Lower lobe of right lung (tissue), 2 donors: Measurements from ENCODE around the gene SRGAP3. TPM values are rescaled to one million over a fixed set of nuclear protein-coding genes. Genes with fewer than 3 reads are reported as not detected.

ENCODE experiments used
- ATAC-seq, 2 donors: fragments of 200-7000 bp; cut with Tn5 transposase; one replicate each; pipeline ENCODE4 v1.9.1; 2020 to 2022; ENCODE audit warnings: mild to moderate bottlenecking in 2 of 2, moderate library complexity in 2 of 2
- DNase-seq: peaks from one replicate; pipeline ENCODE4 v3.0.0-alpha.2; 2020
- H3K27ac ChIP-seq: fragments of 200-600 bp; one replicate; pipeline ENCODE4 v1.8.0; 2022
- H3K27me3 ChIP-seq: fragments of 200-600 bp; one replicate; pipeline ENCODE4 v1.8.0; 2022; ENCODE audit warnings: low read depth
- H3K36me3 ChIP-seq: fragments of 200-600 bp; one replicate; pipeline ENCODE4 v1.8.0; 2022; ENCODE audit warnings: mild to moderate bottlenecking
- H3K4me1 ChIP-seq: fragments of 200-600 bp; one replicate; pipeline ENCODE4 v1.8.0; 2022
- H3K4me3 ChIP-seq: fragments of 200-600 bp; one replicate; pipeline ENCODE4 v1.8.0; 2022; ENCODE audit warnings: mild to moderate bottlenecking
- H3K9me3 ChIP-seq: fragments of 200-600 bp; one replicate; pipeline ENCODE4 v1.8.0; 2022
- CTCF ChIP-seq: fragments of 200-600 bp; IDR thresholded peaks from one replicate; pipeline ENCODE4 v1.8.0; 2022; ENCODE audit warnings: antibody characterized with exemption, mild to moderate bottlenecking
- intact Hi-C: fragments of 100-400 bp; cut with DNase I; formaldehyde crosslinking; loops from one replicate; pipeline ENCODE4 v1.11.0; 2022
- total RNA-seq: library from RNA; stranded (reverse); fragmentation: NEBNext Ultra II Directional; extraction: Animal tissue kit (Norgen Biotek cat#: 25700); gene quantifications from one replicate; pipeline ENCODE4 v1.2.1, GENCODE V29; 2021
- donor health status: DM: no; HTN: yes; CAD: no; lungs with severe emphysema.

Gene SRGAP3
- total RNA-seq, 1 donor from 2014 or later, result 7.8 TPM

GRCh38 chr3:8990266-8991215 lies 258.9 kb downstream of the SRGAP3 start:
- no peaks in the 10 kb centered on the region for H3K36me3 ChIP-seq
- no peak overlapping the region for H3K4me3 ChIP-seq
- no peak for TF ChIP-seq CTCF
- ATAC-seq (peak in 1 of 2 donors; percentile 5), DNase-seq (no peak)
- H3K9me3 ChIP-seq, result no peaks in the 10 kb centered on the region
- H3K27ac ChIP-seq, result no peak overlapping the region
- intact Hi-C loops, result no loop called here
- no peaks in the 10 kb centered on the region for H3K4me1 ChIP-seq
- no peaks in the 10 kb centered on the region for H3K27me3 ChIP-seq

GRCh38 chr3:8988791-8989558 lies 260.5 kb downstream of the SRGAP3 start:
- TF ChIP-seq CTCF, result no peak
- H3K9me3 ChIP-seq, result no peaks in the 10 kb centered on the region

GRCh38 chr3:8988384-8988655 lies 261.1 kb downstream of the SRGAP3 start:
- DNase-seq (no peak), ATAC-seq (no peak)
- Histone ChIP-seq H3K36me3 (no peaks in the 10 kb centered on the region), H3K9me3 (no peaks in the 10 kb centered on the region), H3K4me1 (no peaks in the 10 kb centered on the region), H3K27ac (no peak overlapping the region), H3K27me3 (no peaks in the 10 kb centered on the region), H3K4me3 (no peak overlapping the region)
- TF ChIP-seq CTCF, result no peak
- intact Hi-C loops, result no loop called here

More at GRCh38 chr3:8988791-8989558, 260.5 kb downstream of the SRGAP3 start:
- H3K27ac ChIP-seq, result no peak overlapping the region
- no peak overlapping the region for H3K4me3 ChIP-seq
- no peaks in the 10 kb centered on the region for H3K36me3 ChIP-seq
- DNase-seq, result no peak
- H3K27me3 ChIP-seq, result no peaks in the 10 kb centered on the region
- no peak for ATAC-seq
- no peaks in the 10 kb centered on the region for H3K4me1 ChIP-seq
- intact Hi-C loops, result no loop called here

- peak; percentile 72 for TF ChIP-seq CTCF
- H3K27me3 ChIP-seq, result no peaks in the 10 kb centered on the region
- no peaks in the 10 kb centered on the region for H3K9me3 ChIP-seq
- no peaks in the 10 kb centered on the region for H3K4me1 ChIP-seq
- no peak overlapping the region for H3K27ac ChIP-seq
- ATAC-seq (peak; percentile 75 to 77), DNase-seq (peak; percentile 71)
- no peak overlapping the region for H3K4me3 ChIP-seq
- no peaks in the 10 kb centered on the region for H3K36me3 ChIP-seq
- intact Hi-C loops, result no loop called here
Observed at GRCh38 chr3:8987645-8988383, 261.6 kb downstream of the SRGAP3 start.

GRCh38 chr3:8987226-8987625 lies 262.2 kb downstream of the SRGAP3 start:
- ATAC-seq (no peak), DNase-seq (no peak)
- H3K36me3 ChIP-seq, result no peaks in the 10 kb centered on the region
- no peaks in the 10 kb centered on the region for H3K27me3 ChIP-seq
- H3K4me3 ChIP-seq, result no peak overlapping the region
- no peaks in the 10 kb centered on the region for H3K9me3 ChIP-seq
- no peaks in the 10 kb centered on the region for H3K4me1 ChIP-seq
- intact Hi-C loops, result no loop called here
- no peak for TF ChIP-seq CTCF
- H3K27ac ChIP-seq, result no peak overlapping the region
